NCI-H2196 treated with DMSO at 0.1 percent for 48 hours (cell line): ENCODE data around the gene NCBP2L.

Source experiments
- DNase-seq: peaks from one replicate; lab custom pipeline; 2025; ENCODE audit not compliant: unreplicated experiment; lab: John Stamatoyannopoulos, UW

NCBP2L gene

DNA sequence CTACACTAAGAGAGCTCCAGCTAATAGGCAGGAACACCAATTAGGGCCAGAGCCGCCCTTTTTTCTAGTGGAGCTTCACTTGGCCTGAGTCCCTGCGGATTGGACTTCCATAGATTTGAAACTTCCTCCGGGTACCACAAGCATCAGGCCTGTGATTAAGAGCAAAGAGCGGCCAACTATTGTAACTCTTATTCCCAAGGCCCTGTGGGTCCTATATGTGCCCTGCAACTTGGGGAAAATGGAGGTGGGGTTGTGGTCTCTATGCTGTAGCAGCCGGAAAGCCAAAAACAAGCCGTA is at the start of gene NCBP2L:
TSS of gene NCBP2L (plus strand) at position 198 of the 297 bp plus-strand sequence. CDS start 16,488 bp downstream, outside the sequence.
- DNase-seq, result no peak

GRCh38 chrX:107728371-107729099 is 49.0 kb upstream of the NCBP2L start:
- no peak for DNase-seq

DNA sequence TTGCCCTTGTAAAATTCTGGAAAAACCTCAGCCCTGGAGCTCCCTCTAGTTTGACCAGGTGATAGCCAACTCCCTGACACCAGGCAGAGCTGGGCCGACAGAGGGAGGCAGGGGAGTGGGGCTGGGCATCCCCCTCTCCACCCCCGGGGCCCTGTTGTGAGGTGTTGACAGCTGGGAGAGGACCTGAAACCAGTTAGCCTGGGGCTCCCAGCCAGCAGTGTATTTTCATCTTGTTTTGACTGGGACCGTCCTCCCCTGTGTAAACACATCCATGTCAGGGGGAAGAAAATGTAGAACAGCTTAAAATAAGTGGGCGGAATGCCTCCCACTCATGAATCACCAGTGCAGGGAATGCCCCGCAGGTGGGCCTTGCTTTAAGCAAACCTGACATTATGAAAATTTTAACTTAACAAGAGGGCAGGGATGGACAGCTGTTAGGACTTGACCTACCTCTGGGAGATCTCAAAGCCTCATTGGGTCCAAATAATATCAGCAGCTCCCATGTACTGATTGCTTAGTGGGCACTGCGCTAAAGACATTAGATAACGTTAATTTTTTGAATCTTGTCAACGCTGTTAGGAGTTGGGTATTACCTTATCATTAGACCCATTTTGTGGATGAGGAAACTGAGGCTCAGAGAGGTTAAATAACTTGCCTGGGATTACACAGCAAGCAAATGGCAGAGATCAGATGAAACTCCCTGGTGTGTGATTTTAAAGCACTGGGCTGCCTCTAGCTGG is 47.8 kb upstream of the NCBP2L start:
- DNase-seq, result no peak

DNA sequence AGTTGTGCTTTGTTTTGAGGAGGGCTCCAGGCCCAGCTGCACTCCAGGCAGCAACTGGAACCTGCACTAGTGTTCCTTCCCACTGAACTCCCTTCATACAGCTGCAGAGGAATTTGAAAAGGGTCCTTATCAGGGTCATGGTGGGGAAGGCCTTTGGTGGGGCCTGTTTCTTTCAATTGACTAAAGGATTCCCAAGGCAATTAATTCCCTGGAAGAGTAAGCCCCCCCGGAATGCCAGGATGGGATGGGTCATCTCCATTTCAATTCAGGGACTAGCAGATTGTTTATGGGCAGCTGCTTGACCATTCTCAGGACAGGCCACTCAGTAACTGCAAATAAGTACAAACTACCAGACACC is 47.3 kb upstream of the NCBP2L start:
- no peak for DNase-seq

DNA sequence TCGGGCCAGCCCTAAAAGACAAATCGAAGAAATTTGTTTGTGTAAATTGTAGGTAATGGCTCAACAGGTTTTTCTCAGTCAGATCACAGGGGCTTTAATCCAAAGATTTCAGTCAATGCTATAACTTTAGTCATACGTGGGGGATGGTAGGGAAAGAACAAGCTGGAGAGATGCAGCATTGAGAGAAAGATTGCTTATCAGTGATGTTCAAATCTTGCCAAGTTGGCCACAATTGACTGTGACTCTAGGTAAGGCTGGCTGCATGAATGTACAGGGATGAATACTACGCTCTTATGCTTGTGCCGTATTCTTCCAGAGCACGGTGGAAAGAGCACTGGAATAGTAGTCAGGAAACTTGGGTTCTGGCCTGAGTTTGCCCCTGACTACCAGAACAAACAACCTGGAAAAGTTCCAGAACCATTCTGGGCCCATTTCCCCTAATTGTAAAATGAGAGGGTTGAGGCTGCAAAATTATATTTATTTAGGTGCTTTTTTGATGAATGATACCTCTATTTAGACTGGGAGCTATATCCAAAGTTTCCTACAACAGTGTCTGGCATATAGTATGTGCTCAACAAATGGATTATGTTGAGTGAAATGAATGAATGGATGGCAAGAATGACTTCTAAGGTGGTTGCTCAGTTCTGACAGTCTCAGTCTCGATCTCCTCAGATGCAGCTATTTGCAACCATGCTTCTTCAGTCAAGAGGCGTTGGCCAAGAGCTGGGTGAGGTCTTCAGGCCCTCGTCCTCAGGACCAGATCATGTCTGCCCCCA is 46.4 kb upstream of the NCBP2L start:
- DNase-seq, result no peak

GRCh38 chrX:107731831-107732502 is 45.6 kb upstream of the NCBP2L start:
- peak; percentile 64 for DNase-seq

DNA sequence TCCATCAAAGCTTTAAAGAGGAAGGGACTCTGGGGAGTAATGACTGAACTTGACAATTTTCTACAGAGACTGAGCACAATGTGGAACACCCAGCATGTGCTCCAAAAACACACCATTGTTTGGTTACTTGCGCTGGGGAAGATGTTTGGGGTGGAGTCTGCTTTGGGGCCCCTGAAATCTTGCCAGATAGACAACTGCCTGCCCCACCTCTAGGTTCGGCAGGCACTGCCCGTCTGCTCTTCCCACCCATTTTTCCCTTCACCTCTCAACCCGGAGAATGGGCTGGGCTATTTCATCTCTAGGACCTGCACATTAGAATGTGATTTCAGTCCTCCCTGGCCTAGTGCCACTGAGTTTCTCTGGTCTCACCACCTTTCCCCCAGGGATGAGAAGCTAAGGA is 43.8 kb upstream of the NCBP2L start:
- no peak for DNase-seq

DNA sequence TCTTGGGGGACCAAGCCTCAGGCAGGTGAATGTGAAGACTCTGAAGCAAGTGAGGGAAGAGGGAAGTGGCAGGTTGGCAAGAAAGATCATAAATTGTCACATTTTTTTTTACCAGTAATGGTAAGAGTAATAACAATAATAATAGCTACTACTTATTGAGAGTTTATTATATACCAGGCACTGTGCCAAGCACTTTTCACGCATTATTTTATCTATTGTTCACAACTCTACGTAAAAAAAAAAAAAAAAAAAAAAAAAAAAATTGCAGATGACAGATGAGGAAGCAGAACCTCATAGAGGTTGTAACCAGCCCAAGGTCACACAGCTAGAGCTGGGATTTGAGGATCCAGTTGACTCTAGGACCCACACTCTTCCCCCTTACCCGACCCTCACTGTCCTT is 42.9 kb upstream of the NCBP2L start:
- no peak for DNase-seq

DNA sequence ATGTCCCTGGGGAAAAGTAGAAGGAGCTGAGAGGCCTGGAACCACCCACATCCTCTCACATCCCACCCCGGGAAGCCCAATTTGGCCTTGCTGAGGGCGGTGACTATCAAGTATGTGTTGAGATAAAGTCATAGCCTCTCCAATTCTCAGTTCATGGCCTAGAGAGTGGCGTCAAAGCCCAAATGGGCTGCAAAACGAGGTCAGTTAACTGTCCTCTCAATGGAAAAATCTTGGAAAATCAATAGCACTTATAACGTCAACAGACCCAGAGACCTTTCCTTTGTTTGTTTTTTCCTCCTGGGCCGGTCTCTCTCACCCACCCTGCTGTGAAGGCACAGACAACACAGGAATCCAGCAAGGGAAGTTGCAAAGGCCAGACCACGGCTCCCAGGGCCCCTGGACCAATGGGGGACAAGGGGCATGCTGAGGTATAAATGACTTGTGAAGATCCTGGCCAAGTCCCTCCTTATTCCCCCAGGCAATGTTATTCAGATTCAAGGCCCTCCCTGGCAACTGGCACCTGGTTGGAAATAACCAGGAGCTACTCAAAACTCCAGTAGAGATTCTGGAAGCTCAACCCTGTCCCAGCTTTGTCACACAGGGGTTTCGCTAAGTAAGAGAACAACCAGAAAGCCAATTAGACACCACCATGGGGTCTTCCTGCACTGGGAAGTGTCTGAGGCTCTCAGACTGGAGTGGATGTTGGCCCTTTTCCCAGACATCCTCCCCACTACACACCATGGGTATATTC is 40.6 kb upstream of the NCBP2L start:
- no peak for DNase-seq

GRCh38 chrX:107738272-107738671 is 39.3 kb upstream of the NCBP2L start:
- no peak for DNase-seq

GRCh38 chrX:107738768-107739167 is 38.8 kb upstream of the NCBP2L start:
- no peak for DNase-seq

DNA sequence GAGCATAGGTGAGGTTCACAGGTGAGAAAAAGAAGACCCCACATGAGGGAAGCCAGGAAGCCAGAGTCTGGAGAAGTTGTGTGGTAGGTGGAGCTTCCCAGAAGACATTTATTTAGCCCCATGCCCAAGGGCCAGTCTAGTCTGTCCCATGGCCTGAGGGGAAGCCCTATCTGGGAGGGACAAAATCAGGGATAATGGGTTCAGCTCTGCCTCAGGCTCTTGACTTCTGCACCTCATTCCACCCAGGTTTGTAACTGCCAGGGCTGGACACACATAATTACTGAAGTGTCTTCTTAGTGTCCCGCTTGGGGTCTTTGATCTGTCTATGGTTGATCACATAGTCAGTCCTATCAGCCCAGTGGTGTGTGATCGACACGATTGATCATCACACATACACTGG is 38.0 kb upstream of the NCBP2L start:
- DNase-seq, result no peak

DNA sequence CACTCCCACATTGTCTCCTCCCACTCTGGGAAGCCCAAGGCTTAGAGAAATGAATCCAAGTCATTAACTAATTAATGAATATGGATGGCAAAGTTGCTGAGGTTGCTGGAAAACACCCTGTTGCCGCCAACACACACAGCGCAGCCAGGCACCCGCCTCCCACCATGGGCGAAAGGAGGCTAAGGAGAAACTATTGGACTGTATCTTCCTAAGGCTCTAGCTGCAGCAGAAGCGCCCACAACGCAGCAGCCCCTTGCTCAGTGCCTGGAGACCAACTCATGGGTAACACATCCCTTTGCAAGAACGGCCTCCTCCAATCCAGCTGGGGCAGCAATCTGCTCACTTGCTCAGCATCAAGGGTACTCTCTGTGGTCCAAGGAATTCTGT is 36.1 kb upstream of the NCBP2L start:
- DNase-seq, result no peak

DNA sequence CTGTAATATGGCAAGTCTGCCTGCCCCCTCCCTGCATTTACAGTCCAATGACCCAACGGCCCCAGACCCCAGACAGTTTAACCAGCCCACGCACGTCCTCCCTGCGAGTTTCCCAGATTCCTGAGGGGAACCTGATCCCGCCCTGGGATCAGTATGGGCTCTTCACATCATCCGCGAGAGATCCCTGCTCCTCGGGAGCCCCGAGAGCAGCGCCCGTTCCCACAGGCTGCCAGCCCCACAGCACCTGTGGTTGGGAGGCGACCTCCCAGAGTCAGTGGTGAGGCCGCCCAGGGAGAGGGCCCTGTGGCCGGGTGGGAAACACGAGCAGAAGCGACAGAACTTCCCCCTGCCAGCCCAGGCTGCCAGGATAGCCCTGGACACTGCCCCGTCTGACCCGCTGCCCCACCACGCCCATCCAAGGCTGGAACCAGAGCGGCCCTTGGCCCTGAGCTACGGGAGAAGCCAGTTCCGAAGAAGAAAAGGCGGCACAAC is 34.8 kb upstream of the NCBP2L start:
- no peak for DNase-seq

GRCh38 chrX:107743995-107744394 is 33.5 kb upstream of the NCBP2L start:
- DNase-seq, result no peak

DNA sequence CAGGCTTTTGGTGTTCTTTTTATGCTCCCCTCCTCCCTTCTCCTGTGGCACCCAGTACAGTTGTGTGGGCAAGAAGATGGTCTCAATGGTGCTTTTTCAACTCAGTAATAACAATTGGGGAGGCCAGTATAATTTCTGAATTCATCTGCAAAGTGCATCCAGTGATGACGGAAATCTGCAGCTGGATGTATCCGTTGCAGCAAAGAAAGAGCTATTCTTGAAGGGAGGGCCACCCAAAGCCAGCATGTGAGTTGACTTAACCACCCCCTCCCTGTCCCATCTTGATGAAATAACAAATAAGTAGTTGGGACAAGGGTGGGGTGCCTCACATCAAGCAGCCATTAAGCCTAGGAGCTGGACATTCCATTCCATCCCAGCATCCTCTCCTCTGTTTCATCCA is 32.7 kb upstream of the NCBP2L start:
- DNase-seq, result no peak

GRCh38 chrX:107747596-107748161 is 29.9 kb upstream of the NCBP2L start:
- DNase-seq, result peak; percentile 10

DNA sequence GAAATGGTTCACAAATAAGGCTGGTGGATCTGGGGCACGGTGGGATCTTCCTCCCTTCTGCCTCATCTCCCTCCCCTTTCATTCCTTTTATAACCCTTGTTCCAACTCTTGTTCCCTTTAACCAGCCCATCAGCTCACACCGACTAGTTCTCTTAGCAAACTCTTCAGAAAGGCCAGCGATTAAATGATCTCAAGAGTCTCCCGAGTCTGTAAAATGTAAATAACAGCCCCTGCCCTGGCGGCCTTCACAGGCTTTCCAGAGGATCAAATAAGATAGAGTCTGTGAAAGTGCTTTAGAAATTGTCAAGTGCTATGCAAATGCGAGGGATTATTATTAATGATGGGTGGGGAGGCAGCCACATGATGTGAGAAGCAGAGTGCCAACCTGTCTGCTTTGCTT is 29.0 kb upstream of the NCBP2L start:
- no peak for DNase-seq

DNA sequence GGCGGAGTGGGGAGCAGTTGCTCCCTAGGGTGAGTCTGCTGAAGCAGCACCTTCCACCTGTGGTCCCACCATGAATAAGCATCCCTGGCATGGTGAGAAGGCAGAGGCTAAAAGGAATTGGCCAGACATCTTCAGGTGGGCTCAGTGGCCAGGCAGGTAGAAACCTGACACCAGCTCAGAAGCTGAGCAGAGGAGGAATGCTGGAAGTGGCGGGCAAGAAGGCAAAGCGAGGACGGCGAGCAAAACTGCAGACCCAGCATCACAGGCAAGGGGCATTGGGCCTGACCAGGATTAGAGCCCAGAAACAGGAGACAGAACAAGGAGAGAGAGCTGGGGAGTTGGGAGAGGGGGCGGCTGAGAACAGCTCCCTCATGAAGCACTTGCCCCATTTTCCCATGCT is 27.3 kb upstream of the NCBP2L start:
- no peak for DNase-seq

- no peak for DNase-seq
Observed at GRCh38 chrX:107750861-107751445, 26.6 kb upstream of the NCBP2L start.
